Ascending aorta (tissue), 2 donors: ENCODE data around the gene NFYA. TPM values are rescaled to one million over a fixed set of nuclear protein-coding genes. Genes with fewer than 3 reads are reported as not detected.
"Not testable (repeated sequence)": the region's sequence is repeated elsewhere in the genome, so short reads cannot be mapped to it uniquely, and the experiment has no call there.

Source experiments
- DNase-seq, 2 donors: peaks; one replicate each; pipeline ENCODE4 v3.0.0-alpha.2; 2019; ENCODE audit warnings: low spot score in 2 of 2
- H3K27ac ChIP-seq, 2 donors: fragments of 200-600 bp; sonication (generic); one replicate each; pipeline ENCODE4 v1.5.1; 2016 to 2017; ENCODE audit warnings: mild to moderate bottlenecking in 1 of 2
- H3K27me3 ChIP-seq: fragments of 200-600 bp; sonication (generic); one replicate; pipeline ENCODE4 v1.5.1; 2017
- H3K36me3 ChIP-seq, 2 donors: fragments of 200-600 bp; sonication (generic); one replicate each; pipeline ENCODE4 v1.5.1; 2016
- H3K4me1 ChIP-seq, 2 donors: fragments of 200-600 bp; sonication (generic); one replicate each; pipeline ENCODE4 v1.5.1; 2016 to 2017; ENCODE audit warnings: mild to moderate bottlenecking in 1 of 2
- H3K4me3 ChIP-seq, 2 donors: fragments of 200-600 bp; sonication (generic); one replicate each; pipeline ENCODE4 v1.5.1; 2016 to 2017; ENCODE audit warnings: mild to moderate bottlenecking in 1 of 2
- H3K9me3 ChIP-seq, 2 donors: fragments of 200-600 bp; sonication (generic); one replicate each; pipeline ENCODE4 v1.5.1; 2016
- intact Hi-C: fragments of 100-400 bp; cut with DNase I; formaldehyde crosslinking; loops from one replicate; pipeline ENCODE4 v1.15.1; 2023
- total RNA-seq: library from RNA; depleted of rRNA; stranded (reverse); fragments of >200 nt; gene quantifications from one replicate; pipeline ENCODE4 v1.1.0, GENCODE V29; 2016
- TF ChIP-seq, protein P1 (sequence below), 3 experiments: fragments of 200-600 bp in 2 of 3; fragments of 450-650 bp in 1 of 3; sonication (generic) in 2 of 3; IDR thresholded peaks; one replicate each; pipeline ENCODE4 v1.5.1; 2016 to 2019; ENCODE audit warnings: antibody characterized with exemption in 3 of 3, mild to moderate bottlenecking in 1 of 3, moderate library complexity in 1 of 3

The NFYA gene
- total RNA-seq, 1 donor from 2014 or later, result 10.4 TPM

DNA sequence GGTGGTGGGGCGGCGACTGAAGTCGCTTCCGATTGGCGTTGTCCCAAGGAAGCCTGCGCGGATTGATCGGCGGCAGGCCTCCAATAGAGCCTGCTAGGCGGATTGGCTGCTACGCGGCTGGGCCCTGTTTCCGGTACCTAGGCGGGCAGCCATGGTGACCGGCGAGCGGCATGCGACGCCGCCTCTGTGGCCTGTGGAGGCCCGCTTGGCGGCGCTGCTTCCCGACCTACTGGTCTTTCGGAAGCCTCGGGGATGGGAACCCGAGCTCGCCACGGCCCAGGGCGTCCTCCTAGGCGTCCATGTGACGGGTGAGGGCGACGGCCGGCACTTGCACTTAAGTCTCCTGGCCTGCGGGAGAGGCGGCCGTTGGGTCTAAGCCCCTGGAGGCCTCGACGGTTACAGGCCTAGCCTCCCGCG is 28.1 kb downstream of the NFYA start:
- H3K4me3 ChIP-seq, result no peak overlapping the region
- DNase-seq, result no peak
- peaks cover 0 to 3% of the 10 kb centered on the region in 2 donors for H3K4me1 ChIP-seq
- intact Hi-C loops, result no loop called here
- H3K27ac ChIP-seq, result no peak overlapping the region
- no peaks in the 10 kb centered on the region for H3K9me3 ChIP-seq
- H3K27me3 ChIP-seq, result no peaks in the 10 kb centered on the region
- TF ChIP-seq, protein P1, sequence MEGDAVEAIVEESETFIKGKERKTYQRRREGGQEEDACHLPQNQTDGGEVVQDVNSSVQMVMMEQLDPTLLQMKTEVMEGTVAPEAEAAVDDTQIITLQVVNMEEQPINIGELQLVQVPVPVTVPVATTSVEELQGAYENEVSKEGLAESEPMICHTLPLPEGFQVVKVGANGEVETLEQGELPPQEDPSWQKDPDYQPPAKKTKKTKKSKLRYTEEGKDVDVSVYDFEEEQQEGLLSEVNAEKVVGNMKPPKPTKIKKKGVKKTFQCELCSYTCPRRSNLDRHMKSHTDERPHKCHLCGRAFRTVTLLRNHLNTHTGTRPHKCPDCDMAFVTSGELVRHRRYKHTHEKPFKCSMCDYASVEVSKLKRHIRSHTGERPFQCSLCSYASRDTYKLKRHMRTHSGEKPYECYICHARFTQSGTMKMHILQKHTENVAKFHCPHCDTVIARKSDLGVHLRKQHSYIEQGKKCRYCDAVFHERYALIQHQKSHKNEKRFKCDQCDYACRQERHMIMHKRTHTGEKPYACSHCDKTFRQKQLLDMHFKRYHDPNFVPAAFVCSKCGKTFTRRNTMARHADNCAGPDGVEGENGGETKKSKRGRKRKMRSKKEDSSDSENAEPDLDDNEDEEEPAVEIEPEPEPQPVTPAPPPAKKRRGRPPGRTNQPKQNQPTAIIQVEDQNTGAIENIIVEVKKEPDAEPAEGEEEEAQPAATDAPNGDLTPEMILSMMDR (IDR thresholded peaks at IDR 0.05), result no peak
- peaks cover 14 to 48% of the 10 kb centered on the region in 2 donors for H3K36me3 ChIP-seq

GRCh38 chr6:41103847-41104246 is 31.1 kb downstream of the NFYA start:
- Histone ChIP-seq H3K9me3 (no peaks in the 10 kb centered on the region), H3K36me3 (peaks cover 5 to 22% of the 10 kb centered on the region in 2 donors), H3K4me1 (no peaks in the 10 kb centered on the region), H3K27ac (no peak overlapping the region), H3K4me3 (no peak overlapping the region), H3K27me3 (no peaks in the 10 kb centered on the region)
- no peak for DNase-seq
- TF ChIP-seq, protein P1 (IDR thresholded peaks at IDR 0.05), result no peak
- intact Hi-C loops, result no loop called here

- intact Hi-C loops, result no loop called here
- Histone ChIP-seq H3K4me1 (no peaks in the 10 kb centered on the region), H3K4me3 (no peak overlapping the region), H3K27ac (no peak overlapping the region), H3K36me3 (peaks cover 0 to 3% of the 10 kb centered on the region in 2 donors), H3K27me3 (no peaks in the 10 kb centered on the region), H3K9me3 (no peaks in the 10 kb centered on the region)
- no peak for DNase-seq
- TF ChIP-seq, protein P1 (IDR thresholded peaks at IDR 0.05), result no peak
These were observed 38.2 kb downstream of the NFYA start for GRCh38 chr6:41111017-41111416.

- H3K4me1 ChIP-seq, H3K9me3 ChIP-seq, H3K4me3 ChIP-seq, H3K36me3 ChIP-seq, H3K27ac ChIP-seq, DNase-seq, intact Hi-C loops, H3K27me3 ChIP-seq: not testable (repeated sequence)
These were observed 42.3 kb downstream of the NFYA start for GRCh38 chr6:41115027-41115426.

- Histone ChIP-seq H3K4me3 (no peak overlapping the region), H3K27ac (no peak overlapping the region)
- intact Hi-C loops, result no loop called here
These were observed 46.7 kb downstream of the NFYA start for GRCh38 chr6:41119508-41119907.

DNA sequence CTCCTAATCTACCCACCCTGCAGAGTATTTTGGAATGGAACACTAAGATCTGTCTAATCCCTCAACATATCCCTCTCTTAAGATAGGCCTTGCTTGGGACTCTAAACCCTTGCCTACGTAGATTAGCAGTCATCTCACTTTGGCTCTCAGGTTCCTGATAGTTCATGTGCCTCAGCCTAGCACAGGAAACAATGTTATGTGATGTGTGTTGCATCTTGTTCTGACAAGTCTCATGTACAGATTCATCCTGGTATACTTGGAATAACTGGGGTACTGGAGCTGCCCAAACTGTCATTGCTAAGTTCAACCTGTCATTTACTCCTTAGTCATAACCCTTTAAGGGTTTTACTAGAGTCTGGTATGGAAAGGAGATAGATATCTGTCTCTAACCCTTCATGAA is 47.3 kb downstream of the NFYA start:
- no peak overlapping the region for H3K4me3 ChIP-seq
- H3K4me1 ChIP-seq, result no peaks in the 10 kb centered on the region
- no peaks in the 10 kb centered on the region for H3K9me3 ChIP-seq
- no peak for DNase-seq
- no peaks in the 10 kb centered on the region for H3K27me3 ChIP-seq
- intact Hi-C loops, result no loop called here
- TF ChIP-seq, protein P1 (IDR thresholded peaks at IDR 0.05), result no peak
- H3K36me3 ChIP-seq, result peaks cover 0 to 17% of the 10 kb centered on the region in 2 donors
- no peak overlapping the region for H3K27ac ChIP-seq

More at GRCh38 chr6:41119508-41119907, 46.7 kb downstream of the NFYA start:
- DNase-seq, result no peak
- H3K9me3 ChIP-seq, result no peaks in the 10 kb centered on the region
- H3K4me1 ChIP-seq, result no peaks in the 10 kb centered on the region
- TF ChIP-seq, protein P1 (IDR thresholded peaks at IDR 0.05), result no peak
- H3K27me3 ChIP-seq, result no peaks in the 10 kb centered on the region
- H3K36me3 ChIP-seq, result peaks cover 0 to 16% of the 10 kb centered on the region in 2 donors
